GM12878 (cell line): ENCODE measurements around the gene CFAP161. TPM values are rescaled to one million over a fixed set of nuclear protein-coding genes. Genes with fewer than 3 reads are reported as not detected.

Experiments used
- ATAC-seq: fragments of 200-7000 bp; cut with Tn5 transposase; 3 replicates; pipeline ENCODE4 v1.9.1; 2020; ENCODE audit warnings: mild to moderate bottlenecking, moderate library complexity
- BruUV-seq: library from RNA; stranded (reverse); fragments of 400-500 nt; replicated peaks from 2 replicates; lab custom pipeline; 2021; lab: Mats Ljungman, UMichigan
- CTCF ChIA-PET: fragments of 300-600 bp; sonication (Branson Sonifier 250); formaldehyde crosslinking; extraction: SDS; loops from one replicate; lab custom pipeline; 2021; ENCODE audit warnings: inconsistent platforms; lab: Yijun Ruan, JAX
- POLR2A ChIA-PET: fragments of 350-600 bp; formaldehyde crosslinking; extraction: SDS; loops from one replicate; lab custom pipeline; 2021; ENCODE audit warnings: inconsistent platforms; lab: Charles Lee
- RAD21 ChIA-PET: fragments of 300-600 bp; sonication (Branson Sonifier 250); formaldehyde crosslinking; loops from one replicate; lab custom pipeline; 2023; ENCODE audit warnings: antibody characterized with exemption; ENCODE audit not compliant: unreplicated experiment; lab: Charles Lee
- SMC1A ChIA-PET: fragments of 300-600 bp; sonication (Branson Sonifier 250); formaldehyde crosslinking; loops from one replicate; lab custom pipeline; 2023; ENCODE audit not compliant: unreplicated experiment, uncharacterized antibody; lab: Charles Lee
- DNase-seq: peaks from one replicate; pipeline ENCODE4 v3.0.0-alpha.2; 2011; ENCODE audit warnings: low read depth, low spot score
- FAIRE-seq: peaks from 3 replicates; lab custom pipeline; 2011; peaks lifted over from hg19 to GRCh38; lab: Jason Lieb, UNC
- H2AFZ ChIP-seq: 2 replicates; pipeline ENCODE4 v1.6.0; 2011; ENCODE audit warnings: low read depth, low read length, control low read depth; ENCODE audit not compliant: control insufficient read depth
- H3K27ac ChIP-seq: 2 replicates; pipeline ENCODE4 v1.5.1; 2011; ENCODE audit warnings: control low read depth; ENCODE audit not compliant: control insufficient read depth, insufficient read depth
- H3K27me3 ChIP-seq, 2 experiments: replicated peaks in 1 of 2; 2 replicates each; pipeline versions ENCODE4 v1.6.0 to v1.6.1; 2011; ENCODE audit warnings: low read length in 1 of 2; ENCODE audit not compliant: control insufficient read depth in 2 of 2, insufficient read depth in 2 of 2
- H3K36me3 ChIP-seq, 2 experiments: 2 replicates each; pipeline ENCODE4 v1.5.1; 2011; ENCODE audit warnings: low read length in 1 of 2; ENCODE audit not compliant: control insufficient read depth in 2 of 2, insufficient read depth in 2 of 2
- H3K4me1 ChIP-seq: 2 replicates; pipeline ENCODE4 v1.6.1; 2011; ENCODE audit warnings: mild to moderate bottlenecking, low read length, moderate library complexity, mixed read lengths; ENCODE audit not compliant: control insufficient read depth, insufficient read depth
- H3K4me2 ChIP-seq: 2 replicates; pipeline ENCODE4 v1.6.0; 2011; ENCODE audit warnings: control low read depth; ENCODE audit not compliant: control insufficient read depth, insufficient read depth
- H3K4me3 ChIP-seq: fragments of 200-600 bp; sonication (generic); 2 replicates; pipeline ENCODE4 v1.5.1; 2016
- H3K79me2 ChIP-seq: 2 replicates; pipeline ENCODE4 v1.6.0; 2011; ENCODE audit warnings: low read length; ENCODE audit not compliant: control insufficient read depth, insufficient read depth
- H3K9ac ChIP-seq: 2 replicates; pipeline ENCODE4 v1.8.0; 2011; ENCODE audit warnings: low read length, control low read depth, mixed read lengths; ENCODE audit not compliant: control insufficient read depth, insufficient read depth
- H3K9me3 ChIP-seq: replicated peaks from 3 replicates; pipeline ENCODE4 v1.5.1; 2011; ENCODE audit warnings: mild to moderate bottlenecking, low read length; ENCODE audit not compliant: control insufficient read depth, insufficient read depth
- H4K20me1 ChIP-seq: 2 replicates; pipeline ENCODE4 v1.6.0; 2011; ENCODE audit not compliant: control insufficient read depth, insufficient read depth
- ATF2 ChIP-seq: IDR thresholded peaks from 2 replicates; pipeline ENCODE4 v1.6.1; 2012; ENCODE audit warnings: low read length, inconsistent platforms
- FOS ChIP-seq: IDR thresholded peaks from 3 replicates; pipeline ENCODE4 v1.6.1; 2011; ENCODE audit warnings: borderline replicate concordance; ENCODE audit not compliant: insufficient read length; ENCODE audit errors: extremely low read depth
- HSF1 ChIP-seq: fragments of 150-350 bp; IDR thresholded peaks from 2 replicates; pipeline ENCODE4 v1.6.1; 2014; ENCODE audit warnings: mild to moderate bottlenecking, low read depth, low read length
- IKZF1 ChIP-seq: fragments of 450-650 bp; conservative IDR thresholded peaks from 2 replicates; pipeline ENCODE4 v1.6.1; 2017; ENCODE audit warnings: antibody characterized with exemption, mild to moderate bottlenecking
- KAT2A ChIP-seq: conservative IDR thresholded peaks from 2 replicates; pipeline ENCODE4 v1.6.1; 2011; ENCODE audit warnings: low read depth, low read length; ENCODE audit not compliant: control insufficient read depth
- KDM1A ChIP-seq: fragments of 200-600 bp; sonication (generic); IDR thresholded peaks from 2 replicates; pipeline ENCODE4 v1.6.1; 2016; ENCODE audit warnings: borderline replicate concordance
- MTA3 ChIP-seq: IDR thresholded peaks from 2 replicates; pipeline ENCODE4 v1.6.1; 2012; ENCODE audit warnings: low read length, inconsistent platforms, borderline replicate concordance
- POLR2AphosphoS2 ChIP-seq: IDR thresholded peaks from 2 replicates; pipeline ENCODE4 v1.6.1; 2011; ENCODE audit warnings: low read depth, mild to moderate bottlenecking, low read length, improper control_type of control experiment, moderate library complexity
- SMAD1 ChIP-seq: fragments of 450-650 bp; IDR thresholded peaks from 2 replicates; pipeline ENCODE4 v1.6.1; 2018; ENCODE audit warnings: mild to moderate bottlenecking, low read depth; ENCODE audit not compliant: partially characterized antibody
- SRF ChIP-seq, 2 experiments: IDR thresholded peaks; 2 replicates each; pipeline ENCODE4 v1.6.1; 2011; ENCODE audit warnings: low read depth in 2 of 2, low read length in 2 of 2, mild to moderate bottlenecking in 1 of 2, moderate library complexity in 1 of 2
- TCF3 ChIP-seq: IDR thresholded peaks from 2 replicates; pipeline ENCODE4 v1.6.1; 2012; ENCODE audit warnings: low read depth, mild to moderate bottlenecking, low read length, borderline replicate concordance; ENCODE audit not compliant: insufficient read depth
- TCF7 ChIP-seq: IDR thresholded peaks from 2 replicates; pipeline ENCODE4 v1.6.1; 2014; ENCODE audit warnings: antibody characterized with exemption, borderline replicate concordance
- WRNIP1 ChIP-seq: IDR thresholded peaks from 2 replicates; pipeline ENCODE4 v1.6.1; 2011; ENCODE audit warnings: low read depth, low read length, improper control_type of control experiment, borderline replicate concordance
- ZBTB4 ChIP-seq: fragments of 450-650 bp; formaldehyde crosslinking; IDR thresholded peaks from 2 replicates; pipeline ENCODE4 v1.4.0; 2022; ENCODE audit warnings: mild to moderate bottlenecking, moderate library complexity
- ZNF207 ChIP-seq: fragments of 450-650 bp; IDR thresholded peaks from 2 replicates; pipeline ENCODE4 v1.6.1; 2014; ENCODE audit warnings: antibody characterized with exemption, mild to moderate bottlenecking, borderline replicate concordance
- ZNF24 ChIP-seq: fragments of 450-650 bp; IDR thresholded peaks from 2 replicates; pipeline ENCODE4 v1.6.1; 2017; ENCODE audit warnings: antibody characterized with exemption, mild to moderate bottlenecking
- WGBS: methylation state at CpG from one replicate; pipeline ENCODE4 v1.1.6; 2016; ENCODE audit warnings: low lambda C conversion rate; ENCODE audit not compliant: insufficient replicate concordance, insufficient coverage; ENCODE audit errors: missing lambda C conversion rate; 5-methylcytosine and 5-hydroxymethylcytosine counted together
- in situ Hi-C: fragments of 300-500 bp; cut with MboI; formaldehyde crosslinking; loops from 9 replicates; pipeline ENCODE4 v1.14.3; 2018; ENCODE audit warnings: mixed read lengths
- intact Hi-C: fragments of 100-400 bp; cut with micrococcal nuclease; formaldehyde crosslinking; loops from one replicate; pipeline ENCODE4 v1.14.2; 2022; ENCODE audit not compliant: unreplicated experiment
- polyA plus RNA-seq, 11 experiments: library from polyadenylated mRNA; depleted of rRNA in 4 of 11; unstranded in 6 of 11; stranded (reverse) in 5 of 11; fragments of >200 nt; fragmentation: Nextera tagmentation in 4 of 11; fragmentation: Illumina TruSeq in 1 of 11; extraction: Ambion mirVana in 4 of 11; extraction: Trizol in 1 of 11; gene quantifications; 1 replicate in 1 of 11; 2 replicates in 10 of 11; pipeline versions ENCODE4 v1.2.1 to v1.2.3, GENCODE V29; 2011 to 2016; ENCODE audit warnings: inconsistent platforms in 2 of 11, missing spikeins in 2 of 11, low read depth in 1 of 11
- total RNA-seq, 4 experiments: library from RNA; depleted of rRNA in 3 of 4; stranded (reverse); fragments of >200 nt in 3 of 4; fragmentation: Illumina TruSeq in 1 of 4; extraction: Trizol in 1 of 4; gene quantifications; 2 replicates each; pipeline versions ENCODE4 v1.2.1 to v1.2.3, GENCODE V29; 2013 to 2021

CFAP161 gene
- total and polyA plus RNA-seq, 10 of the 15 experiments (the other 5 are each of a cell fraction or from before 2014, with no cell fraction given): 0.31 TPM; not detected in 9

- TF ChIP-seq SMAD1 (no peak), HSF1 (no peak)
Observed at GRCh38 chr15:81084716-81085115, 49.4 kb upstream of the CFAP161 start (continued).

- Histone ChIP-seq H3K27ac (no peak overlapping the region), H2AFZ (no peak overlapping the region), H3K36me3 (no peaks in the 10 kb centered on the region), H3K9ac (no peak overlapping the region), H4K20me1 (no peaks in the 10 kb centered on the region), H3K4me3 (no peak overlapping the region), H3K27me3 (no peaks in the 10 kb centered on the region; a peak in 2 of 4 replicates), H3K79me2 (no peaks in the 10 kb centered on the region), H3K4me2 (no peak overlapping the region), H3K9me3 (no peaks in the 10 kb centered on the region), H3K4me1 (no peaks in the 10 kb centered on the region; the same call in 1 of the 2 replicates)
- ChIA-PET SMC1A (interaction anchor here (1.5 kb wide), 1 partner anchor 181 kb away, joined by 4 read pairs; no protein-coding TSS in a partner anchor), RAD21 (no interaction called here), POLR2A (no interaction called here), CTCF (no interaction called here)
- no peak for FAIRE-seq
- in situ Hi-C loops: no loop called here
- BruUV-seq: no TSS peak
- DNase-seq: no peak
- intact Hi-C loops: no loop called here
- ATAC-seq: no peak
- WGBS: 14% methylated on average over 2 of the region's 2 CpGs
- no peak for TF ChIP-seq KAT2A
- no peak for TF ChIP-seq IKZF1
- TF ChIP-seq SRF (IDR thresholded peaks at IDR 0.05; ENCODE audit: low read depth in 2 of 2, low read length in 2 of 2): no peak
- TF ChIP-seq FOS: no peak
- TF ChIP-seq TCF3: no peak
- TF ChIP-seq ZBTB4 (CRISPR knock-in tag): no peak
- TF ChIP-seq KDM1A: no peak
- TF ChIP-seq MTA3: no peak
- TF ChIP-seq ATF2: no peak
- no peak for TF ChIP-seq POLR2AphosphoS2
- TF ChIP-seq TCF7: no peak
- TF ChIP-seq ZNF207: no peak
- TF ChIP-seq WRNIP1: no peak
- TF ChIP-seq ZNF24: no peak
Observed at GRCh38 chr15:81085213-81085612, 48.9 kb upstream of the CFAP161 start.
